ENCODE measurements around the gene SORCS2. TPM values are rescaled to one million over a fixed set of nuclear protein-coding genes. Genes with fewer than 3 reads are reported as not detected.
A peak's percentile ranks its signal among the peaks of the same experiment; 100 is the strongest.

The SORCS2 gene
- total RNA-seq, 2 donors from 2014 or later: 0.54 to 0.74 TPM

DNA sequence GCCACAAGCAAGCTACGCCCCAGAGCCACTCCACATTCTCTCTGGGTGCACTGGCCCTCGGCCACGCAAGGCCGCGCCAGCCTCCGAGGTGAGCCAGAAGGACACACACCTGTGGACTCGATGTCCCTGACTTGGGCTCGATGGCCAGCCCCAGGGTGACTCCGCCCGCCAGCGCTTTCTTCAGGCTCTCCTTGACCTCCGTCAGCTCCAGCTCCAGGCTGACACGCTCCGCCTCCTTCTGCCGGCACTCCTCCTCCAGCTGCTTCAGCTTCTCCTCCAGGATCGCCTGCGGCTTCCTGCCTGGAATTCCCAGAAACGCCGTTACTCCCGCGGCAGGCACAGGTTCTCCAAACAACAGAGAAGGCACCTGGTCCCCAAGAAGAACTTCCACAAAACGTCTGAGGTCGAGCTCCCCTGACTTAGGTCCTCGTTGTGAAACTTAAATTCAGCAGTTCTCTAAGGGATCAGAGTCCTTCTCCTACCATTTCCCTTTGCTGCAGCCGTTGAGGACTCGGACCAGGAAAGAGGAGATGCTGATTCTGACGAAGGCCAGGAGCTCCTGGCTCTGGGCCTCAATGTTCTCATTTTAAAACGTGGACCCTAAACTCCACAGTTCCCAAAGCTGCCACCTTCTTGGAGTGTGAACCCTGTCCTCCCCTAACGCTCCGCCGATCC, 580.5 kb downstream of the SORCS2 start:
- H3K27me3 ChIP-seq: no peaks in the 10 kb centered on the region
- intact Hi-C loops (cut with DNase I): no loop called here
- H3K4me1 ChIP-seq: peaks cover 10% of the 10 kb centered on the region
- H3K27ac ChIP-seq: peak overlapping the region; percentile 70
- H3K4me3 ChIP-seq: no peak overlapping the region
- peak; percentile 83 for DNase-seq
- H3K36me3 ChIP-seq: peaks cover 16% of the 10 kb centered on the region
- H3K9me3 ChIP-seq: no peaks in the 10 kb centered on the region
- TF ChIP-seq CTCF (IDR thresholded peaks at IDR 0.05): no peak
- H3K9ac ChIP-seq (ENCODE audit: low read depth in 2 of 2, low read length in 2 of 2): peak overlapping the region in 1 of 2 donors; percentile 12

- H3K4me1 ChIP-seq: peaks cover 10% of the 10 kb centered on the region
- H3K9ac ChIP-seq (ENCODE audit: low read depth in 2 of 2, low read length in 2 of 2): peak overlapping the region in 1 of 2 donors; percentile 12
- intact Hi-C loops (cut with DNase I): no loop called here
- no peaks in the 10 kb centered on the region for H3K9me3 ChIP-seq
- TF ChIP-seq CTCF (IDR thresholded peaks at IDR 0.05): no peak
- H3K27ac ChIP-seq: peak overlapping the region; percentile 70
- no peak overlapping the region for H3K4me3 ChIP-seq
- no peaks in the 10 kb centered on the region for H3K27me3 ChIP-seq
- DNase-seq: peak; percentile 64
- peaks cover 13% of the 10 kb centered on the region for H3K36me3 ChIP-seq
These were observed 581.3 kb downstream of the SORCS2 start for GRCh38 chr4:7773401-7774180.

- Histone ChIP-seq H3K36me3 (peaks cover 11% of the 10 kb centered on the region), H3K27ac (peak overlapping the region; percentile 70)
- no peak for DNase-seq
These were observed 582.3 kb downstream of the SORCS2 start for GRCh38 chr4:7774301-7775294.

DNA sequence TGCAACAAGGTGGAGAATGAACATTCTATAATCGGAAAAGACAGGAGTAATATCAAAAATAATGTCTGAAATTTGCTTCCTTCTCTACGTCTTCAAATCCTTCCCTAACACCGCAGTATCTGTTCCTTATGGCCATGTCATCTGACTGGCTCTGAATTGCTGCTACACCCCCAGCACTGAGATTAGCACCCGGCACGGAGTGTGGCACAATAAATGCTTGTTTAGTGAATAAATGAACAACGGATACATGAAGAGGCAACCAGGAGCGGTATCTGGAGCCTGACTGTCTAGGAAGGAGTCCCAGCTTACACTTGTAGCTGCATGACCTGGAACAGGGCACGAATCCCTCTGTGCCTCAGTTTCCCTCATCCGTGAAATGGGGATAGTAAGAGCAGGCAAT, 583.1 kb downstream of the SORCS2 start:
- intact Hi-C loops (cut with DNase I): no loop called here
- H3K4me1 ChIP-seq: peaks cover 10% of the 10 kb centered on the region
- no peak overlapping the region for H3K4me3 ChIP-seq
- H3K27ac ChIP-seq: no peak overlapping the region
- no peaks in the 10 kb centered on the region for H3K9me3 ChIP-seq
- DNase-seq: no peak
- peaks cover 11% of the 10 kb centered on the region for H3K36me3 ChIP-seq
- no peak overlapping the region for H3K9ac ChIP-seq (ENCODE audit: low read depth in 2 of 2, low read length in 2 of 2)
- no peak for TF ChIP-seq CTCF (IDR thresholded peaks at IDR 0.05)
- no peaks in the 10 kb centered on the region for H3K27me3 ChIP-seq

More at GRCh38 chr4:7774301-7775294, 582.3 kb downstream of the SORCS2 start:
- intact Hi-C loops (cut with DNase I): no loop called here
- no peaks in the 10 kb centered on the region for H3K27me3 ChIP-seq
- TF ChIP-seq CTCF (IDR thresholded peaks at IDR 0.05): no peak
- no peaks in the 10 kb centered on the region for H3K9me3 ChIP-seq
- peaks cover 10% of the 10 kb centered on the region for H3K4me1 ChIP-seq
- no peak overlapping the region for H3K4me3 ChIP-seq
- peak overlapping the region in 1 of 2 donors; percentile 6 for H3K9ac ChIP-seq (ENCODE audit: low read depth in 2 of 2, low read length in 2 of 2)
